ENCODE results near the gene EPAS1.
A peak's percentile ranks its signal among the peaks of the same experiment; 100 is the strongest.

EPAS1 gene

GRCh38 chr2:46268196-46268595, 29.0 kb upstream of the EPAS1 start:
- TF ChIP-seq CTCF (IDR thresholded peaks at IDR 0.05; ENCODE audit: low read length) (no peak), EZH2phosphoT487 (IDR thresholded peaks at IDR 0.05; ENCODE audit: low read length) (no peak), EZH2 (optimal IDR thresholded peaks at IDR 0.05; ENCODE audit: low read depth, low read length) (no peak)
- no peaks in the 10 kb centered on the region for H3K27me3 ChIP-seq (replicated peaks; ENCODE audit: insufficient read depth, low read length)
- H2AFZ ChIP-seq (ENCODE audit: low read length): peak overlapping the region; percentile 4
- peaks cover 25% of the 10 kb centered on the region for H3K4me1 ChIP-seq (ENCODE audit: low read length)
- peak; percentile 57 for DNase-seq
- no peaks in the 10 kb centered on the region for H3F3A ChIP-seq (ENCODE audit: insufficient read depth, low read length)
- no peaks in the 10 kb centered on the region for H3K36me3 ChIP-seq (replicated peaks; ENCODE audit: insufficient read depth, low read length)
- no peaks in the 10 kb centered on the region for H3K79me2 ChIP-seq (ENCODE audit: low read length)
- no peaks in the 10 kb centered on the region for H3K9me2 ChIP-seq (replicated peaks; ENCODE audit: insufficient read depth, low read length)
- H3K4me2 ChIP-seq (ENCODE audit: low read depth, low read length): peak overlapping the region; percentile 56
- H3K27ac ChIP-seq (ENCODE audit: low read length): no peak overlapping the region
- no peak overlapping the region for H3K9ac ChIP-seq (ENCODE audit: low read length)
- no peak overlapping the region; the same call in 1 of the 2 replicates for H3K4me3 ChIP-seq (ENCODE audit: low read length)
- no peaks in the 10 kb centered on the region for H4K20me1 ChIP-seq (ENCODE audit: insufficient read depth, low read length)
- no peaks in the 10 kb centered on the region for H3K9me3 ChIP-seq (replicated peaks; ENCODE audit: insufficient read depth, low read length)

DNA sequence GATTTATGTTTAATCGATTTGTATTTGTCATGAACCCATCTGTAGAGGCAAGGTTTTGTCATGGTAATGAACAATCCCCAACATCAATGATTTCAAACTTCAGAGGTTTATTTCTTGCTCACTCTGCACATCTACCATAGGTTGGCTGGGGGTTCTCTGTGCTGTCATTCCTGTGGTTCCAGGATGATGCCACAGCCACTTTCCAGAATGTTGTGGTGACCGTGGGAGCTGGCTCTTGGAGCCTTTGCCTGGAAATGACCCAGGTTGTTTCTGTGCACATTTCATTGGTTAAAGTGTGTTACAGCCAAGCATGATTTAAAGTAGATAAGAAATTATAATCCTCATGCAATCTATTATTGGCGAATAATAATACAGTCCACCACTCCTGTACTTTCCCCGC, 28.2 kb upstream of the EPAS1 start:
- H3K27ac ChIP-seq (ENCODE audit: low read length): no peak overlapping the region
- no peak overlapping the region for H3K4me2 ChIP-seq (ENCODE audit: low read depth, low read length)
- no peak for DNase-seq
- TF ChIP-seq EZH2 (optimal IDR thresholded peaks at IDR 0.05; ENCODE audit: low read depth, low read length): no peak
- TF ChIP-seq CTCF (IDR thresholded peaks at IDR 0.05; ENCODE audit: low read length): no peak
- TF ChIP-seq EZH2phosphoT487 (IDR thresholded peaks at IDR 0.05; ENCODE audit: low read length): no peak
- no peaks in the 10 kb centered on the region for H3K9me3 ChIP-seq (replicated peaks; ENCODE audit: insufficient read depth, low read length)
- H3K9ac ChIP-seq (ENCODE audit: low read length): no peak overlapping the region
- H3K4me1 ChIP-seq (ENCODE audit: low read length): peaks cover 25% of the 10 kb centered on the region
- no peaks in the 10 kb centered on the region for H3K27me3 ChIP-seq (replicated peaks; ENCODE audit: insufficient read depth, low read length)
- no peaks in the 10 kb centered on the region for H3F3A ChIP-seq (ENCODE audit: insufficient read depth, low read length)
- H3K36me3 ChIP-seq (replicated peaks; ENCODE audit: insufficient read depth, low read length): no peaks in the 10 kb centered on the region
- H3K4me3 ChIP-seq (ENCODE audit: low read length): no peak overlapping the region
- no peaks in the 10 kb centered on the region for H4K20me1 ChIP-seq (ENCODE audit: insufficient read depth, low read length)
- no peaks in the 10 kb centered on the region for H3K9me2 ChIP-seq (replicated peaks; ENCODE audit: insufficient read depth, low read length)
- H3K79me2 ChIP-seq (ENCODE audit: low read length): no peaks in the 10 kb centered on the region
- 0 out of 2 replicates have a peak overlapping the region, but pooled peaks have one; percentile 4 for H2AFZ ChIP-seq (ENCODE audit: low read length)

DNA sequence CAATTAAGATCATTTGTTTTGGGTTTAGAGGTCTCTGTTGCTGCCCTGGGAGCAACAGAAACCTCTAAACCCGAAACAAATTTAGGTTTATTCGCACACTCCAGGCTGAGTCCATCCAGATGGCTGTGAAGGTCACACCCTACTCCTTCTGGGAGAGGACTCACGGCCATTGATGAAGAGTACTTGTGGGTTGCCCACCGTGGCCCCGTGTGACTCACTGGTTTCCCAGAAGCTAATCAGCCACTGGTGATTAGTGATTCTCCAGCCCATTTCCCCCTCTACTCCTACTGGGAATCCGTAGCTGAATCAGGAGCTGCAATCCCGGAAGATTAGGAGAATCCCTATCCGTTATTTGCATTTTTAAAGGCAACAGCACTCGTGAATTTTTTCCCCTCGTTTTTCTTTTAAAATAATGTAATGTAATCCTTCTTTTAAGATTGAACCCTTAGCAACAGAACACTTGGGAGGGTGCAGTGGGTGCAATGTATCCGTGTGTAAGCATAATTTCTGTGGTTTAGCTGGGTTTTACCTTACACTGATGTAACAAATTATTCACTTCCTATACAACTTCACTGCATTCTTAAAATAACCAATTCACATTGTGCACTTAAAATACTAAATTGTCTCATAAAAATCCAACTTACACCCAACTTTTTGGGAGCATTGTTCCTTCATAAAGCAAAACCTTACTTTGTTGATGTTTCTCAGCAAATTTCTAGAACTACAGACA, 27.5 kb upstream of the EPAS1 start:
- H3F3A ChIP-seq (ENCODE audit: insufficient read depth, low read length): no peaks in the 10 kb centered on the region
- H3K27ac ChIP-seq (ENCODE audit: low read length): no peak overlapping the region
- H3K4me3 ChIP-seq (ENCODE audit: low read length): no peak overlapping the region
- H3K4me1 ChIP-seq (ENCODE audit: low read length): peaks cover 21% of the 10 kb centered on the region
- no peaks in the 10 kb centered on the region for H3K9me2 ChIP-seq (replicated peaks; ENCODE audit: insufficient read depth, low read length)
- H3K79me2 ChIP-seq (ENCODE audit: low read length): no peaks in the 10 kb centered on the region
- H4K20me1 ChIP-seq (ENCODE audit: insufficient read depth, low read length): no peaks in the 10 kb centered on the region
- H3K27me3 ChIP-seq (replicated peaks; ENCODE audit: insufficient read depth, low read length): no peaks in the 10 kb centered on the region
- H3K36me3 ChIP-seq (replicated peaks; ENCODE audit: insufficient read depth, low read length): no peaks in the 10 kb centered on the region
- DNase-seq: no peak
- no peaks in the 10 kb centered on the region for H3K9me3 ChIP-seq (replicated peaks; ENCODE audit: insufficient read depth, low read length)
- no peak overlapping the region for H3K4me2 ChIP-seq (ENCODE audit: low read depth, low read length)
- no peak overlapping the region for H2AFZ ChIP-seq (ENCODE audit: low read length)
- H3K9ac ChIP-seq (ENCODE audit: low read length): no peak overlapping the region
- TF ChIP-seq EZH2phosphoT487 (IDR thresholded peaks at IDR 0.05; ENCODE audit: low read length) (no peak), CTCF (IDR thresholded peaks at IDR 0.05; ENCODE audit: low read length) (no peak), EZH2 (optimal IDR thresholded peaks at IDR 0.05; ENCODE audit: low read depth, low read length) (no peak)

All from MM.1S (cell line).